A375 (cell line): Measurements from ENCODE around the gene RAI1. TPM values are rescaled to one million over a fixed set of nuclear protein-coding genes. Genes with fewer than 3 reads are reported as not detected.

Experiments
- small RNA-seq: library from RNA; depleted of rRNA; stranded (forward); fragments of <200 nt; gene quantifications from one replicate; pipeline ENCODE3, GENCODE V24; 2014
- total RNA-seq: library from RNA; depleted of rRNA; stranded (reverse); fragments of >200 nt; shearing (Covaris generic); gene quantifications from 2 replicates; pipeline ENCODE4 v1.2.3, GENCODE V29; 2014; rRNA removed

Gene RAI1, protein sequence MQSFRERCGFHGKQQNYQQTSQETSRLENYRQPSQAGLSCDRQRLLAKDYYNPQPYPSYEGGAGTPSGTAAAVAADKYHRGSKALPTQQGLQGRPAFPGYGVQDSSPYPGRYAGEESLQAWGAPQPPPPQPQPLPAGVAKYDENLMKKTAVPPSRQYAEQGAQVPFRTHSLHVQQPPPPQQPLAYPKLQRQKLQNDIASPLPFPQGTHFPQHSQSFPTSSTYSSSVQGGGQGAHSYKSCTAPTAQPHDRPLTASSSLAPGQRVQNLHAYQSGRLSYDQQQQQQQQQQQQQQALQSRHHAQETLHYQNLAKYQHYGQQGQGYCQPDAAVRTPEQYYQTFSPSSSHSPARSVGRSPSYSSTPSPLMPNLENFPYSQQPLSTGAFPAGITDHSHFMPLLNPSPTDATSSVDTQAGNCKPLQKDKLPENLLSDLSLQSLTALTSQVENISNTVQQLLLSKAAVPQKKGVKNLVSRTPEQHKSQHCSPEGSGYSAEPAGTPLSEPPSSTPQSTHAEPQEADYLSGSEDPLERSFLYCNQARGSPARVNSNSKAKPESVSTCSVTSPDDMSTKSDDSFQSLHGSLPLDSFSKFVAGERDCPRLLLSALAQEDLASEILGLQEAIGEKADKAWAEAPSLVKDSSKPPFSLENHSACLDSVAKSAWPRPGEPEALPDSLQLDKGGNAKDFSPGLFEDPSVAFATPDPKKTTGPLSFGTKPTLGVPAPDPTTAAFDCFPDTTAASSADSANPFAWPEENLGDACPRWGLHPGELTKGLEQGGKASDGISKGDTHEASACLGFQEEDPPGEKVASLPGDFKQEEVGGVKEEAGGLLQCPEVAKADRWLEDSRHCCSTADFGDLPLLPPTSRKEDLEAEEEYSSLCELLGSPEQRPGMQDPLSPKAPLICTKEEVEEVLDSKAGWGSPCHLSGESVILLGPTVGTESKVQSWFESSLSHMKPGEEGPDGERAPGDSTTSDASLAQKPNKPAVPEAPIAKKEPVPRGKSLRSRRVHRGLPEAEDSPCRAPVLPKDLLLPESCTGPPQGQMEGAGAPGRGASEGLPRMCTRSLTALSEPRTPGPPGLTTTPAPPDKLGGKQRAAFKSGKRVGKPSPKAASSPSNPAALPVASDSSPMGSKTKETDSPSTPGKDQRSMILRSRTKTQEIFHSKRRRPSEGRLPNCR (N-terminal part only)
- total RNA-seq = 28.3 and 30.5 TPM in 2 replicates

DNA sequence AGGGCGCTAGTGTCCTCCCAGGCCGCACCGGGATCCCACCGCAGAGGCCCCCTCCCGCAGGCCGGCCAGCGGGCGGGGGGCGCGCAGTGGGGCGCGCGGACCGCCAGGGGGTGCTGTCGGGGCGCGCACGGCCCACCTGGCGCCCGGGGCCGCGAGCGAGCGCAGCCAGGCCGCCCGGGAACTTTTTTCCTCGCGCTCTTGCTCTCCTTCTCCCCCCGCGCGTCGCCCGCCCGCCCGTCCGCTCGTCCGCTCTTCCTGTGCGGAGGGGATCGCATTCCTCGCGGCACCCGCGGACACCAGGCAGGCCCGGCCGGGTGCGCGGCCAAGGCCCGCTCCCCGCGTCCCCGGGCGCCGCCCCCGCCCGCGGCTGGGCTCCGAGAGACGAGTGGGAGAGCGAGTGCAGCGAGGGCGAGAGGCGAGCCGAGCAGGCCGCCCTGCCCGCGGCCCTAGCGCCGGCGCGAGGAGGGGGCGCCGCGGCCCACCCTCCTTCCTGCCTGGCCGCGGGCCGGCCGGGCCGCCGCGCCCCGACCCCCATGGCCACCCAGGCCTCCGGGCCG is at the start of gene RAI1:
Gene RAI1, plus strand, starts transcription at position 272 of the 557 bp plus-strand sequence. CDS start 111,491 bp downstream, outside the sequence.

DNA sequence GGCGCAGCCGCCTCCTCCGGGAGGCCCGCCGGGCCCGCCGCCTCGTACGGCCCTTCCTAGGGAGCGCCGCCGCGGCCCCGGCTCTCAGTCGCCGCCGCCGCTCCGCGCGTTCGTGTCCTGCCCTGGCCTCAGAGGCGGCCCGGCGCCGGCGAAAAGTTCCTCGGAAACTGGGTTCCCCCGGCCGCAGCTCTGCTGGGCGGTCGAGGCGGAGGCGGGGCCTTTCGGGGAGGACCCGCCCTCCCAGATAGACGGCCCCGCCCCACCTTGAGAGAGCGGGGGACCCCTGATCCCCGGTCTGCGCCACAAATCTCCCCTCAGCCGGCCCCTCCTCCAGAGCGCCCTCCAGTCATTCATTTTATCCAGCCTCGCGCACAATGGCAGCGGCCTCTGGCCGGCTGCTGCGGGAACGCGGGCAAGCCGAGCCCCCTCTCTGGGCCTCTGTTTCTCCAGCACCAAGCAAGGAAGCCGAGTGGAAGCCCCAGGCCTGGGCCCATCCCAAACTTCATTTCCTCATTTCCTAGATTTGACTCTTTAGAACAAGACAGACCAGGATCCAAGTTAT is 155.6 kb downstream of the RAI1 start, which contains the start of gene SREBF1:
Gene SREBF1, minus strand, starts transcription at position 169 of the 562 bp plus-strand sequence. CDS start 169 bp downstream, outside the sequence.

Small RNA genes within 50 kb of the gene (small RNA-seq; reads per million reads assigned to genes)
- gene MIR33B = 0.63 reads per million, percentile 36 among the genes with 10 or more reads in this experiment
- gene MIR6777 = not detected
- not detected for gene RF02177
- gene RF02178 = not detected

Other genes with a start within 250 kb of the RAI1 start
- gene MED9, start 204.5 kb upstream of the RAI1 start, total RNA-seq = 11.6 and 12.8 TPM in 2 replicates
- 1.9 and 2.6 TPM in 2 replicates for gene RASD1, start 185.1 kb upstream of the RAI1 start, total RNA-seq
- 93.8 and 94.3 TPM in 2 replicates for gene PEMT, start 89.8 kb upstream of the RAI1 start, total RNA-seq
- gene SREBF1, start 155.5 kb downstream of the RAI1 start, total RNA-seq = 160 and 183 TPM in 2 replicates